SK-N-SH (cell line): ENCODE data around the gene MOCS3.

Experiments
- EP300 ChIP-seq, 2 experiments: IDR thresholded peaks; 2 replicates each; pipeline versions ENCODE4 v1.4.0 to v1.6.1; 2012; ENCODE audit warnings: borderline replicate concordance in 1 of 2, low read depth in 1 of 2, low read length in 1 of 2
- EZH2phosphoT487 ChIP-seq: fragments of 200-600 bp; sonication (generic); IDR thresholded peaks from 2 replicates; pipeline ENCODE4 v1.6.1; 2017; ENCODE audit warnings: low read depth, mixed run types, mild to moderate bottlenecking, antibody characterized with exemption, moderate library complexity, borderline replicate concordance
- RAD21 ChIP-seq: IDR thresholded peaks from 2 replicates; pipeline ENCODE4 v1.6.1; 2012; ENCODE audit warnings: mild to moderate bottlenecking, low read length
- RFX5 ChIP-seq: IDR thresholded peaks from 2 replicates; pipeline ENCODE4 v1.6.1; 2012; ENCODE audit warnings: mild to moderate bottlenecking, improper control_type of control experiment, low read length
- RXRA ChIP-seq: IDR thresholded peaks from 2 replicates; pipeline ENCODE4 v1.4.0; 2012; ENCODE audit warnings: low read depth, mild to moderate bottlenecking, borderline replicate concordance
- SIN3A ChIP-seq: IDR thresholded peaks from 2 replicates; pipeline ENCODE4 v1.6.1; 2012; ENCODE audit warnings: low read depth, mild to moderate bottlenecking, low read length, moderate library complexity, borderline replicate concordance
- TF ChIP-seq, protein P1 (sequence below): fragments of 200-600 bp; sonication (generic); IDR thresholded peaks from 2 replicates; pipeline ENCODE4 v1.6.1; 2017; ENCODE audit warnings: antibody characterized with exemption, mild to moderate bottlenecking, moderate library complexity
- TF ChIP-seq, protein P2 (sequence below): IDR thresholded peaks from 2 replicates; pipeline ENCODE4 v1.4.0; 2012; ENCODE audit warnings: low read depth

DNA sequence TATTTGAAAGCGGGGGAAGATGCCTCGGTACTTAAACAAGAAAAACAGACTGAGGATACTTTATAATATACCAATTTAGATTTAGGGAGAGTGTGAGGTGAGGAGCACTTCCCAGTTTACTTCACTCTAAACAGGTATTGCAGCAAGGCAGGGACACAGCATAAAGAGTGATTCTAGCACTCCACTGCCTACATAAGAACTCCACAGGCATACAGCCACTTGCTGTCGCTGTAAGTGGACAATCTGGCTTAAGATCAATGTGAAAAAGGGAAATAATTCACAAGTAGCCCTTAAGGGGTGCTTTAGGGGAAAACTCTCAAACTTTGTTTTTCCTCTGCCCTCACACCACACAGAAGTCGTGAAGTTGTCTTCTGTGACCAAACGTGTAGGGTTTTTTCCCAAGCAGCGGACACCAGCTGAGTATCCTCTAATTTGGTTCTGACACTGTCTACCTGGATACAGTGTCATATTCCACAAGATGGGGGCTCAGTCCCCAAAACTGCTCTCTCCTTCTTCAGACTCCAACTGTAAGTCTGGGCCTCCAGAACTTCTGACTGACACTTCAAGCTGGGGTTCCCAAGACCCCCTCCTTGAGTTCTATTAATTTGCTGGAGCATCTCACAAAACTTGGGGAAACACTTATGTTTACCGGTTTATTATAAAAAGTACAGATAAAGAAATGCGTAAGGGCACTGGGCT is 36.7 kb upstream of the MOCS3 start:
- TF ChIP-seq, protein P1, sequence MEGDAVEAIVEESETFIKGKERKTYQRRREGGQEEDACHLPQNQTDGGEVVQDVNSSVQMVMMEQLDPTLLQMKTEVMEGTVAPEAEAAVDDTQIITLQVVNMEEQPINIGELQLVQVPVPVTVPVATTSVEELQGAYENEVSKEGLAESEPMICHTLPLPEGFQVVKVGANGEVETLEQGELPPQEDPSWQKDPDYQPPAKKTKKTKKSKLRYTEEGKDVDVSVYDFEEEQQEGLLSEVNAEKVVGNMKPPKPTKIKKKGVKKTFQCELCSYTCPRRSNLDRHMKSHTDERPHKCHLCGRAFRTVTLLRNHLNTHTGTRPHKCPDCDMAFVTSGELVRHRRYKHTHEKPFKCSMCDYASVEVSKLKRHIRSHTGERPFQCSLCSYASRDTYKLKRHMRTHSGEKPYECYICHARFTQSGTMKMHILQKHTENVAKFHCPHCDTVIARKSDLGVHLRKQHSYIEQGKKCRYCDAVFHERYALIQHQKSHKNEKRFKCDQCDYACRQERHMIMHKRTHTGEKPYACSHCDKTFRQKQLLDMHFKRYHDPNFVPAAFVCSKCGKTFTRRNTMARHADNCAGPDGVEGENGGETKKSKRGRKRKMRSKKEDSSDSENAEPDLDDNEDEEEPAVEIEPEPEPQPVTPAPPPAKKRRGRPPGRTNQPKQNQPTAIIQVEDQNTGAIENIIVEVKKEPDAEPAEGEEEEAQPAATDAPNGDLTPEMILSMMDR: no peak
- no peak for TF ChIP-seq RAD21
- no peak for TF ChIP-seq EZH2phosphoT487
- no peak for TF ChIP-seq RXRA
- no peak for TF ChIP-seq EP300 (IDR thresholded peaks at IDR 0.05; ENCODE audit: borderline replicate concordance in 1 of 2, low read depth in 1 of 2, low read length in 1 of 2)
- no peak for TF ChIP-seq RFX5
- TF ChIP-seq, protein P2, sequence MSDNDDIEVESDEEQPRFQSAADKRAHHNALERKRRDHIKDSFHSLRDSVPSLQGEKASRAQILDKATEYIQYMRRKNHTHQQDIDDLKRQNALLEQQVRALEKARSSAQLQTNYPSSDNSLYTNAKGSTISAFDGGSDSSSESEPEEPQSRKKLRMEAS: no peak
- no peak for TF ChIP-seq SIN3A
